IPS-18c (cell line): ENCODE results near the gene PDE4D.

ENCODE experiments used
- H3K4me3 ChIP-seq: 2 replicates; pipeline ENCODE4 v1.7.0; 2013; ENCODE audit warnings: low read depth, mild to moderate bottlenecking, low read length, moderate library complexity; ENCODE audit not compliant: insufficient read depth
- H3K9me3 ChIP-seq: one replicate; pipeline ENCODE4 v1.6.1; 2013; ENCODE audit warnings: mild to moderate bottlenecking, low read length, moderate library complexity; ENCODE audit not compliant: control insufficient read depth, insufficient read depth

The PDE4D gene

GRCh38 chr5:59218424-59219045 is 675.0 kb downstream of the PDE4D start:
- H3K4me3 ChIP-seq: no peak overlapping the region

GRCh38 chr5:59216841-59217240 is 676.7 kb downstream of the PDE4D start:
- no peak overlapping the region for H3K4me3 ChIP-seq
- H3K9me3 ChIP-seq: no peaks in the 10 kb centered on the region

More at GRCh38 chr5:59218424-59219045, 675.0 kb downstream of the PDE4D start:
- no peaks in the 10 kb centered on the region for H3K9me3 ChIP-seq

DNA sequence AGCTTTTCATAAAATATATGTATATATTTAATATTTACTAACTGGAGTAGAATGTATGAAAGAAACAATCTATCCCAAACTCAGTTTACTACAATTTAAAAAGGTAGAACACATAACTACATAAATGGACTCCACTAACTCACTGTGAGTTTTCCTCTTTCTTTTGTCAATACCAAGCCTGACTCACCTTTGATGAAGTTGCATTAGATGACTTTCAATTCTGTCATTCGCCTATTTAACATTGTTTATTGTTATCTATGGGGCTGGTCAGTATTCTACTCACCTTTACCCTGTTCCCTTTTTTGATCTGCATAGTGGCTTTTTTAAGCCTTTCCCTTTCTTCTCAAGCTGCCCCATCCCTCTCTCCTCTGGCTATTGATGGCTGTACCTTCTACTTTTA is 680.9 kb downstream of the PDE4D start:
- Histone ChIP-seq H3K4me3 (no peak overlapping the region), H3K9me3 (no peaks in the 10 kb centered on the region)

GRCh38 chr5:59209758-59210359 is 683.7 kb downstream of the PDE4D start:
- Histone ChIP-seq H3K4me3 (no peak overlapping the region), H3K9me3 (no peaks in the 10 kb centered on the region)

DNA sequence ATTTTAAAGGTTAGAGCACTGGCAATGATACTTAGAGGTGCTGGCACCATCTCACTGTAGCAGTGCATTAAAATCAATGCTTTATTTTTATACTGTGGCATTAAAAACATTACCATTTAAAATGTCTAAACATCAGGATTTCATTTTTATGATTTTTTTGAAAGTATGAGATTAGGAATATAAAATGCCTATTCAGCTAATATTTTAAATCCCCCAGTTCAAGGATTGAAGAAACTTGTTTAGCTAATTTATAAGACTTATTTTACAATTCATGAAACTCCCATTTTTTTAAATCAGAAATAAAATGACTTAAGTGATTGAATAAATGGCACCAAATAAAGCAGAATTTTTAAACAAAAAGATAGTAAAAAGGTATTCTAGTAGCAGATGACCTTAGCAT is 685.1 kb downstream of the PDE4D start:
- Histone ChIP-seq H3K4me3 (no peak overlapping the region), H3K9me3 (no peaks in the 10 kb centered on the region)

- H3K9me3 ChIP-seq: no peaks in the 10 kb centered on the region
- no peak overlapping the region for H3K4me3 ChIP-seq
These were observed 686.1 kb downstream of the PDE4D start for GRCh38 chr5:59207401-59207800.

GRCh38 chr5:59206132-59206581 is 687.4 kb downstream of the PDE4D start:
- H3K4me3 ChIP-seq: no peak overlapping the region
- H3K9me3 ChIP-seq: no peaks in the 10 kb centered on the region

- H3K4me3 ChIP-seq: no peak overlapping the region
These were observed 689.2 kb downstream of the PDE4D start for GRCh38 chr5:59204114-59204897.

DNA sequence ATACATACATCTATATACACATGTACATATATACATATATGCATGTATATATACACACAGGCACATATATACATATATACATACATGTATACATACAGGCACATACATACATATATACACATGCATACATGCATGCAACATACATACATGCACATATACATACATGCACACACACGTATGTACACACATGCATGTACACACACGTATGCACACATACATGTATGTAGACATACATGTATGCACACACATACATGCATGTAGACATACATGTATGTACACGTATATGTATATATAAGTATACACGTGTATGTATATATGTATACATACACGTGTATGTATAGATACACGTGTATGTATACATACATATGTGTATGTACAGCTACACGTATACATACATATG is 693.7 kb downstream of the PDE4D start:
- Histone ChIP-seq H3K4me3 (no peak overlapping the region), H3K9me3 (no peaks in the 10 kb centered on the region)

More at GRCh38 chr5:59204114-59204897, 689.2 kb downstream of the PDE4D start:
- no peaks in the 10 kb centered on the region for H3K9me3 ChIP-seq

DNA sequence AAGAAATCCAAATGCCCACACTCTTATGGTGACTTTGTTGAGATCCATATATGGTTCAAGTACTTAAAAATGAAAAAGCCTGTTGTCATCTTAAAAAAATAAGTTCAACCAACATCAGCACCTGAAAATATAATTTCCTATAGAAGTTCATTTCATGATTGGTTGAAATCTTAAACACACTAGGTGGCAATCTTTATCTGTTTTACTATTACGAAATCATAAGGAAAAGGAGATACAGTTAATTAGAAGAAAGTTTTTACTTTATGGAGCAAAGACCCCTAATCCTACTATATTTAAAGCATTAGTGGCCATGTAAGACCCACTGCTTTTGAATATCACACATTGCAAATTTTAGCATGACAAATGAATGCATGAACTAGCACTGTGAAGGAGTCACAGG is 694.7 kb downstream of the PDE4D start:
- no peak overlapping the region for H3K4me3 ChIP-seq
- no peaks in the 10 kb centered on the region for H3K9me3 ChIP-seq

DNA sequence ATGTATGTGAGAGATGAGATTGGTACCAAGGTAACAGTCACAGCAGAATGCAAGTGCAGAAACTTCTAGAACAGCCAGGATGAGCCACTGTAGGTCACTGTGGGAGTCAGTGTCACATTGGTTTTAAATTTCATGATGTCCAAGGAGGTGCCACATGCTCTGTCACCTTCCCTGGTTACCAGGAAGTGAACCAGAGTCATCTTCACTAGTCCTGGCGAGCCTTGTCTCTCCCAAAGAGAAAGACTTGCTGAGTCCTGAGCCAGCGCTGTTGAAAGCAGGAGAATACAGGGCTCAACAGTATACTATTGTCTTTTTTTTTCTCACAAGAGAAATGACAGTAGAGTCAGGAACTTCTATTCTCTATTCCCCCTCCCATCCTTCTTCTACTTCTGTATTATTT is 695.2 kb downstream of the PDE4D start:
- Histone ChIP-seq H3K9me3 (no peaks in the 10 kb centered on the region), H3K4me3 (no peak overlapping the region)

DNA sequence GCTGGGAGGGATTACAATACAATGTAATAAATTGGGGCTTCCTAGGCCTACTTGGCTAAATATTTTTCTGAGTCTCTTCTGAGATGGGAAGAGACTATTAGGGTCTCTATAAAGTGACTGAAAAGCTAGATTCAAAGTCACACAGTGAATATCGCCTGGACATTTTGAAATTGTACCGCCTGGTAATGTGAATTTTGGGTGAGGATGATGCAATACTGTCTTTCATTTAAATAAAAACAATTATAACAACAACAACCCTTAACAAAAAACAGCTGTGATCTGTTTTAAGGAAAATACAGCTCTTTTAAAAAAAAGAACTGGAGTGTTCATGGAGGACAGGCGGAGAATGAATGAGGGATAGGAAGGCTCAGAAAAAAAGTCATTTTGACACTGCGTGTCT is 695.6 kb downstream of the PDE4D start:
- Histone ChIP-seq H3K9me3 (no peaks in the 10 kb centered on the region), H3K4me3 (no peak overlapping the region)

GRCh38 chr5:59193616-59194319 is 699.8 kb downstream of the PDE4D start:
- no peak overlapping the region for H3K4me3 ChIP-seq
- H3K9me3 ChIP-seq: no peaks in the 10 kb centered on the region

GRCh38 chr5:59190746-59191145 is 702.8 kb downstream of the PDE4D start:
- no peaks in the 10 kb centered on the region for H3K9me3 ChIP-seq
- no peak overlapping the region for H3K4me3 ChIP-seq

DNA sequence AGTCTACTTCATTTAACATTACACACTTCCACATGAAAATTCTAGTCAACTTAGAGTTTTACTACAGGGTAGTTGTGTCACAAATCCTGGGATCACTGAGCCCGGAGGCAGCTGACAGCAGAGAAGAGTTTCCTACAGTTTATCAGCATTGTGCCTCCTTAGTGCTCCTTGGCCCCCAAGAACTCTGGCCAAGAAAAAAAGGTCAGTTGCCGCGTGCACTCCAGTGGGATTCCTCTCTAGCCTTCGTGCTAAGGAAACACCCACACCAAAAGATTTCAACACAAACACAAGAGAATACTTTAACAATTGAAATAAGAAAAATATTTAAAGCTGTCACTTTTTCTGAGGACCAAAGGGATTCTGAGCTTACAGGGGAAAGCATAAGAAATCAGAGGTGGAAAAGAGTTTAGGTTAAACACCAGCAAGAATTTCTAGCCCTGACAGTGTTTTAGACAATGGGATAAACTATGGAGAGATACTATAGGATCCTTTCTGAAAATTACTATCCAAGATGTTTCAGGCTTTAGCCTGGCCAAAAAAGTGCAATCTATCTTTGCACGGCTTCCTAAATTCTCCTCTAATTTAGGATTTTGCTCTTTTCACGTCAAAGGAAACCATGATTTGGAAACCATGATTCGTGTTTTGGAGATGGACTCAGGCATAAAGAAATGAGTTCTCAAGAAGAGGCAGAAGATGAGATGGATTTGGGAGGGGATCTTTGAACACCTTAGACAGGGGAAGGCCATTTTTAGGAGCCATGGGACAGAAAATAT is 703.9 kb downstream of the PDE4D start:
- no peak overlapping the region for H3K4me3 ChIP-seq
- H3K9me3 ChIP-seq: no peaks in the 10 kb centered on the region

GRCh38 chr5:59188419-59189225 is 704.9 kb downstream of the PDE4D start:
- Histone ChIP-seq H3K9me3 (no peaks in the 10 kb centered on the region), H3K4me3 (no peak overlapping the region)
